Astrocyte of the hippocampus (primary cell): ENCODE measurements around the gene NOX5.

ENCODE experiments used
- DNase-seq: peaks from one replicate; pipeline ENCODE4 v3.0.0; 2011; ENCODE audit warnings: low read depth, low spot score

The NOX5 gene

GRCh38 chr15:68991723-68992122 is 22.8 kb upstream of the NOX5 start:
- DNase-seq: peak; percentile 21

DNA sequence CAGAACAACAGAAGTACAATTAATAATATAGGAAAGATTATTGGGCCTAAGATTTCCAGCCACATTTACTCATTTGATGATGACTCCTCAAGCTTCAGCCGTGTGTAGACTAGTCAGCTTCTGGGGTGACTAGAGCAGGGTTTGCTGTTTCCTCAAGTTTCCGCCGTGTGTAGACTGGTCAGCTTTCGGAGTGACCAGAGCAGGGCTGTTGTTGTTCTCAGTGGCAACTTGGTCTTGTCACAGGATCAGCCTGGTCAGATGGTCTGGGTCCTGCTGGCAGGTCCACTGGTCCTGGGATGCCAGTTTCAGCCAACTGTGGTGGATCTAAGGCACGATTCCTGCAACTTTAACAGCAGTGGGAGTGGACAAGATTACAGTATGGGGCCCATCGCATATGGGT is 21.8 kb upstream of the NOX5 start:
- DNase-seq: no peak

DNA sequence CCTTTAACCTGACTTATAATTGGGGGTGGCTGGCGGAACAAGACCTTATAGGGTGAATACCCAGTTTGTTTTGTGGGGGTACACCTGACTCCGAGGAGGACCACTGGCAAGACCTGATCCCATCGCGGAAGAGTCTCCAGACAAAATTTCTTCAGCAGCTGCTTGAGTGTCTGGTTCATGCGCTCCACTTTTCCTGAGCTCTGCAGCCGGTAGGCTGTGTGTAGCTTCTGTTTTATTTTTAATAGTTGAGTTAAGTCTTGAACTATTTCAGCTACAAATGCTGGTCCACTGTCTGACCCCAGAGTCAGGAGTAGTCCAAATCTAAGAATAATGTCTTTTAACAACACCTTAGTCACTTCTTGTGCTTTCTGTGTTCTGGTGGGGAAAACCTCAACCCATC is 21.2 kb upstream of the NOX5 start:
- DNase-seq: no peak

DNA sequence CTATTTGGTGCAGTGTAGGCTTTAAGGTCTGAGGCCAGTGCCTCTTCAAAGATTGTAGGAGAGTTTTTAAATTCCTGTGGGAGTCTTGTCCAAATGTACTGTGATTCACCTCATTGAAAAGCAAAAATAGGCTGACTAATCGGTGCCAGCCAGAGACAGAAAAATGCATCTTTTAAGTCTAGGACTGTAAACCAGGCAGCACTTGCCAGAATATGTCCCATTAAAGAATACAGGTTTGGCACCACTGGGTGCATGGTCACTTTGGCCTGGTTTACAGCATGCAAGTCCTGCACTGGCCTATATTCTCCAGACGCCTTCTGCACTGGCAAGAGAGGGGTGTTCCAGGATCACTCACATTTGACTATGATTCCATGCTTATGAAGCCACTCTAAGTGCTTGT is 20.3 kb upstream of the NOX5 start:
- DNase-seq: peak; percentile 88

- no peak for DNase-seq
These were observed 19.3 kb upstream of the NOX5 start for GRCh38 chr15:68994981-68995761.

- no peak for DNase-seq
These were observed 17.4 kb upstream of the NOX5 start for GRCh38 chr15:68997050-68997449.

DNA sequence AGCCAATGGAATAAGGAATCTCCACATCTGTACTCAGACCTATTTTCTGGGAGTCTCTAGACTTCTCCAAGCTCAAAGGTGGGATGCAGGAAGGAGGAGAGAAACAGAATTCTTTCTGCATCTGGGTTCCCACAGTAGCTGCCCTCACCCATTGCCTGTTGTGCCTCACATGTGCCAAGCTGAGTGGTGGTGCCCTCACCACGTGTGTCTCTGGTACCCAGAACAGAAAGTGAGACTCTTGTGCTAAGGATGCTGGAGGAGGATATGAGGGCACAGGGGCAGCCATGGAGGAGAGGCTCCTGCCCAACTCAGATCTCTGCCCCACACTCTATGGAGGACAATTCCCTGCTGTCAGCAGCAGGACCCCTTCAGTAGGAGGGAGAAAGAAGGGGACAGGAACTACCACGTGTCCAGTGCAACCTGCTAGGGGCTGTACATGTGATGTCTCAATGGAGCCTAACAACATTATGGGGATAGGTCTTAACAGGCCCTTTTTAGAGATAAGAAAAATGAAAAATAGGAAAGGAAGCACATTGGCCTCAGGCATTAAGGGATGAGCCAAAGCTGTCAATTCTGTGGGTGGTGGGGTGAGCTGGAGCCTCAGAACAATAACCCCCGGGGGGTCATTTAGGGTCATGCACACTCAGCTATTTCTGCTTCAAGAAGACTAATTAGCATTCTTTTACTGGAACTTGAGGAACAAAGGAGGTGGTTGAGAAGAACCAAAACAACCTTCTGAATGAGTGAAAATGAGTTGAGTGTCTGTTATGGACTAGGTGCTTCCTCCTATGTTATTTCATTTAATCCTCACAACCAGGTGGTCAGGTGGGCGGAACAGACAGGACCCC is 16.3 kb upstream of the NOX5 start:
- DNase-seq: no peak

- no peak for DNase-seq
These were observed 15.4 kb upstream of the NOX5 start for GRCh38 chr15:68999091-68999490.

DNA sequence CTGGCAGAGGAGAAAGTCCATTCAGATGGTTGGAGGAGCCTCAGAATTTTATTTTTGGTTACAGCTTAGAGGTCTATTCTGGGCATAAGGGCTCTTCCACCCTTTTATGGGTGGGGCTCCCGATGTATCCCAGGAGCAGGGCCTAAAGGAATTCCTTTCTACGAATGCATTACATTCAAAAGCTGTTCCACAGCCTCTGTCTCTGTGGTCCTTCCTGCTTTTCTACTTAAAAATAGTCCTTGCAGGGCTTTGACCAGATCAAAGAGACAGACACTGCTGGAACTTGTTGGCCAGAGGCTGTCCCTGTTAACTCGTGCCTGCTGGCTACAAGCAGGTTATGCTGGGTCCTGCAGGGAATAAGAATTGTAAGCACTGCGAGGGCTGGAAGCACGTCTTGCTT is 14.4 kb upstream of the NOX5 start:
- DNase-seq: no peak

DNA sequence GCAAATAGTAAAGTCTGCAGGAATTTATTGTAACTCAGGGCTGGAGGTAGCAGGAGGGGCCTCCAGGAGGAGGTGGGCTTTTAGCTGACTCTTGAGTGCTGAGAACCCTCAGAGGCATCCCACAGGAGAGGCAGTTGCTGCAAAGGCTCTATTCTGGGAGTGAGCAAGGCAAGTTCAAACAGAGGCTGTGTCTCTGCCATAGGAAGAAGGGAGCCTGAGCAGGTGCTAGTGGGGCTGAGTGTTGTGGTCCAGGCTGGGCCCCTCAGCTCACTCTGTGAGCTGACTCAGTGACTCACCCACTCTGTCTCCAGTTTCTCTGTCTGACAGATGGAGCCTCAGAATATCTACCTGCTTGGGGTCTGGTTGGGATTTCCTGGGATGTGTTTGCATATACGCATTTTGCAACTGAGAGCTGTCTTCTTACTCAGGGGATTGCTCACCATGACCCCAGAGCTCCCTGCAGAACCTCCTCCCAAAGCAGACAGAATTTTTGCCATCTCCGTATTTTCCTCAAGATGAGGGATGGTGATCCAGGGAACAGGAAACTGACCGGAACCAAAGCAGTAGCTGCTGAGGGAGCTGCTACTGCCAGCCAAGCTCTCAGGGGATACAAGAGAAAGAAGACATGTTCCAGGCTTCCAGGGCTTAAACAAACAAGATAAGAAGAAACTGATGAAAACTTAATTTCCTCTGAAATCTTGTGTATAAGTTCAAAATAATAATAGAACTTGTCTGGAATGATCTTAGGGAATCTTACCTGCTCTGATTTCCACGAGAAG is 13.6 kb upstream of the NOX5 start:
- DNase-seq: no peak

- DNase-seq: no peak
These were observed 11.7 kb upstream of the NOX5 start for GRCh38 chr15:69002783-69003182.

DNA sequence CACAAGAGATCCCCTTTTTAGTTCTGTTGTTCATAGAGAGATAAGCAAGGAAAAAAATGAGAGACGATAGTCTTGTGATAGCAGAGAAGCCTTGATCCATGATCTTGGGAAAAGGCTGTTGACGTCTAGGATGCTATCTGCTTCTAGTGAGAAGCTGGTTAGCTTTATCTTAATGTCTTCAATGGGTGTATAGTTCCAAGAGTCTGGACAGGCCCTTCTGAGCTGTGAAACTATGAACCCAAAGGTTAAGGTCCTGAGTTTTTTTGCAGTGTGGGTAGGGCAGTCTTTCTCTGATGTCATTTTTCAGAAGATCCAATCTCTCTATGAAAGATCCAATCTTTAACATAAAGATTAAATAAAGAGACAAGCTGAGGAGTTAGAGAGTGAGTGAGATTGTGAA is 10.5 kb upstream of the NOX5 start:
- DNase-seq: no peak

GRCh38 chr15:69008056-69008455 is 6.4 kb upstream of the NOX5 start:
- no peak for DNase-seq

DNA sequence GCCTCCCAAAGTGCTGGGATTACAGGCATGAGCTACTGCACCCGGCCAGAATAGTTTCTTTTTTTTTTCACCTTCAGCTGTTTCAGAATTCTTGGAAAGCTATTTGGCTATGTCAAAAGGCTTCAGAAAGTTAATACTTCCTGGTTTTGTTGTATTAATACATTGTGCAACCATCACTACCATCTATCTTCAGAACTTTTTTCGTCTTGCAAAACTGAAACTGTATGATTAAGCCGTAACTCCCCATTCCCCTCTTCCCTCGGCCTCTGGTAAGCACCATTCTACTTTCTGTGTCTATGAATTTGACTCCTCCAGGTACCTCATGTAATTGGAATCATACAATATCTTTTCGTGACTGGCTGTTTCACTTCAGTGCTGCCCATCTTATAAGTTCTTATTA is 5.2 kb upstream of the NOX5 start:
- no peak for DNase-seq

GRCh38 chr15:69011641-69012040 is 2.9 kb upstream of the NOX5 start:
- no peak for DNase-seq

DNA sequence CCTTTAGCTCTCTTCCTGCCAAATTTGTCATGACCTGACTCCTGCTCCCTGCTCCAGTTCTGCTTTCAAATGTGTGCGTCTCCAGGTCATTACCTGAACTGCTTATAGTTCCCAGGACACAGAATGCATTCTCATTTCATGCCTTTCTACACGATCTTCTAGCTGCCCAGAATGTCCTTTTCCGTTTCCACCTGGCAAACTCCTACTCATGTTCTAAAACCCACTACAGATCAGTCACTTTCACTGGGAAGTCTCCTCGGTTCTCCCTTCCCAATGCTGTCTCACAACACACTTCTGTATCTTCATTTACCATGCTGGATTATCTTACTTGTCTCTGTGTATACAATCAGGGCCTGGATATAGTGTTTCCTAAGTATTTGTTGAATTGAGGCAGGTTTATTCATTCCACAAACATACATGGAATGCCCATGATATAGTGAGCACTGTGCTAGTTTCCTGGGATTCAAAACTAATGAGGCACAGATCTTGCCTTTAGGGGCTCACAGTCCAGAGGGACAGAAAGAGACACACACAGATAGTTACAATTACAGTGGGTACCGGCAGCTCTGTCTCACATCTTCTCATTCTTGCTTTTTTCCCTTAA is 1.6 kb upstream of the NOX5 start:
- DNase-seq: no peak

DNA sequence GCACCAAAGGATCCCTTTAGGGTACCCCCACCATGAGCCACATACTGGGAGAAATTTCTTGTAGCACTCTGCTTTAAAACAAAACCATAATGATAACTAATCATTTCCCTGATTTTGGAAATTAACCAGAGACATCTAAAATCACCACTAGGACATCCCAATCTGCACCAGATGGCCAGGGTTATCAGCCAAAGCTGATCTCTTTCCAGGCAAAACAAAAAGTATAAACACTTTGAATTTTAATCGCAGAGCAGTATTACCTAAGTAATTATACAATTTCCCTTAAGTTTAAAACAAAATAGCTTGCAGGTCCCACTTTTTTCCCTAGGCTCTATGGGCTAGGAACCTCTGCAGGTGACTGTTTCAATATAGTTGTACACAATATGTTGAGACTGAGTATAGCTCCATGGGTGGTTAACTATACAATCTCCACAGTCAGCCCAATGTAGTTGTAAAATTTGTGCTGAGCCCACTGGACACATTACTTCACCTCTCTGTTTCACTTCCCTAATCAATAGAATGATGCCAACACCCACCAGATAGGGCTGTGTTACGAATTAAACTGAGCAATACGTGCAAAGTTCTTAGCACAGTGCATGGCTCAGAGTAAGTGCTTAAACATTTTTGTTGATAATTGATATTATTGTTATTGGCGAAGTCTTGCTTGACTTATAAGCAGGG is 629 bp upstream of the NOX5 start:
- no peak for DNase-seq

- no peak for DNase-seq
These were observed 1.1 kb downstream of the NOX5 start for GRCh38 chr15:69015591-69015990.

GRCh38 chr15:69016021-69016595 is 1.6 kb downstream of the NOX5 start:
- no peak for DNase-seq

- DNase-seq: no peak
These were observed 3.5 kb downstream of the NOX5 start for GRCh38 chr15:69017978-69018377.

- no peak for DNase-seq
These were observed 4.5 kb downstream of the NOX5 start for GRCh38 chr15:69018951-69019350.
